GM12864 (cell line): ENCODE results near the gene MPPED1.

Experiments used
- DNase-seq: peaks from one replicate; pipeline ENCODE4 v3.0.0-alpha.2; 2011; ENCODE audit warnings: low read depth
- H3K4me3 ChIP-seq: 2 replicates; pipeline ENCODE4 v1.5.1; 2011; ENCODE audit warnings: mild to moderate bottlenecking, low read depth, low read length, control low read depth
- TF ChIP-seq, protein P1 (sequence below): IDR thresholded peaks from 2 replicates; pipeline ENCODE4 v1.5.1; 2011; ENCODE audit warnings: low read depth, mild to moderate bottlenecking, moderate library complexity, low read length, control low read depth, inconsistent platforms; ENCODE audit errors: missing control alignments

MPPED1 gene

DNA sequence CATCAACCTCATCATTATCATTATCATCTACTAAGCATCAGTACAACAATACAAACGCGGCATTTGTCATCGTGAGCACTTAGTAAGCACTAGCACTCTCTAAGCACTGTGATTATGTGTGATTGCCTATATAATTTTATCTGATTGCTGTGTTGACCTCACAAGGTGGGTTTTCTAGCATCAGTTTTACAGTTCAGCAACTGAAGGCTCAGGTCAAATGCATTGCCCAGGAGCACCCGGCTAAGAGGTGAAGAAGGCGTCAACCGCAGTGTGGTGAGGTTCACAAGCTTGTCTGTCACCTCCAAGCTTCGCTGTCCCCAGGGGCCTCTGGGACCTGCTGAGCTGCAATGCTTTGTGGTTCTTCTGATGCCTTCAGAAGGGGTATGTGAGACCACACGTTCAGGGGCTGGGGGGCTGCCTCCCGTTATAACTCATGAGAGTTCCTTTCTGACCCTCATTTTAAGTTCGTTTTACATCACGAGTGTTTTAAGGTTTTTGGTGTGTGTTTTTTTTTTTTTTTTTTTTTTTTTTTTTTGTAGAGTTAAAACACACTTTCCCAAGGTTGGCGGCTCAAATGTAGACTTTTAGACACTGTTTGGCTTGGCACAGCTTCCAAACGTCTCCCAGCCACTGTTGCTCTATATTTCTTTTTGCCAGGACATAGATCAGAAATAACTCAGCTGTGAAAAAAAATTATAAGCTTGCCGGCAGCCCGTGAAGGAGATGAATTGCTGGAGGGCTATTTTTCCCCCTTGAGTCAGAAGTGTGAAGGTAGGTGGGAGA is 34.9 kb upstream of the MPPED1 start:
- no peak overlapping the region for H3K4me3 ChIP-seq
- TF ChIP-seq, protein P1, sequence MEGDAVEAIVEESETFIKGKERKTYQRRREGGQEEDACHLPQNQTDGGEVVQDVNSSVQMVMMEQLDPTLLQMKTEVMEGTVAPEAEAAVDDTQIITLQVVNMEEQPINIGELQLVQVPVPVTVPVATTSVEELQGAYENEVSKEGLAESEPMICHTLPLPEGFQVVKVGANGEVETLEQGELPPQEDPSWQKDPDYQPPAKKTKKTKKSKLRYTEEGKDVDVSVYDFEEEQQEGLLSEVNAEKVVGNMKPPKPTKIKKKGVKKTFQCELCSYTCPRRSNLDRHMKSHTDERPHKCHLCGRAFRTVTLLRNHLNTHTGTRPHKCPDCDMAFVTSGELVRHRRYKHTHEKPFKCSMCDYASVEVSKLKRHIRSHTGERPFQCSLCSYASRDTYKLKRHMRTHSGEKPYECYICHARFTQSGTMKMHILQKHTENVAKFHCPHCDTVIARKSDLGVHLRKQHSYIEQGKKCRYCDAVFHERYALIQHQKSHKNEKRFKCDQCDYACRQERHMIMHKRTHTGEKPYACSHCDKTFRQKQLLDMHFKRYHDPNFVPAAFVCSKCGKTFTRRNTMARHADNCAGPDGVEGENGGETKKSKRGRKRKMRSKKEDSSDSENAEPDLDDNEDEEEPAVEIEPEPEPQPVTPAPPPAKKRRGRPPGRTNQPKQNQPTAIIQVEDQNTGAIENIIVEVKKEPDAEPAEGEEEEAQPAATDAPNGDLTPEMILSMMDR = no peak
- peak; percentile 86 for DNase-seq

- DNase-seq = no peak
- TF ChIP-seq, protein P1 = no peak
- H3K4me3 ChIP-seq = no peak overlapping the region
Observed at GRCh38 chr22:43377548-43377895, 34.3 kb upstream of the MPPED1 start.

GRCh38 chr22:43377896-43378704 is 33.7 kb upstream of the MPPED1 start:
- peak; percentile 93 for DNase-seq
- no peak overlapping the region; the same call in 1 of the 2 replicates for H3K4me3 ChIP-seq
- TF ChIP-seq, protein P1 = no peak

DNA sequence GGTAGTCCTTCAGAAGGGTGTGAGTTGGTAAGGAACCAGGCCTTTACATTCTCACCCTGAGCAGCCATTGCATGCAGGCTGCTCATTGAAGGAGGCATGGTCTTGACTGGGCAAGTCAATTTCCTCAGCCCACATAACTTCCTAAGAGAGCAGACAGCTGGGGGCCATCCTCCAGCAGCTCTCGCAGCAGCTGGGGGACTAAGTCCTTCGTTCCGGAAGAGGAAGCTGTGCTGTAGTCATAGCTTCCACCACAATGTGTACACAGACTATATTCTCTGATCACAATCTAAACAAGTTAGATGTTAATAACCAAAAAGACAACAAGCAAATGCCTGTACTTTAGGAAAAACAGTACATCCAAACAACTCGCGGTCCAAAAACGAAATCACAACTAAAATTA is 30.1 kb upstream of the MPPED1 start:
- DNase-seq = peak; percentile 77
- no peak overlapping the region for H3K4me3 ChIP-seq
- TF ChIP-seq, protein P1 = no peak

- H3K4me3 ChIP-seq = no peak overlapping the region
- DNase-seq = no peak
- TF ChIP-seq, protein P1 = no peak
Observed at GRCh38 chr22:43384863-43385262, 27.0 kb upstream of the MPPED1 start.

- H3K4me3 ChIP-seq = no peak overlapping the region
- TF ChIP-seq, protein P1 = peak; percentile 85
- DNase-seq = no peak
Observed at GRCh38 chr22:43385770-43386641, 25.8 kb upstream of the MPPED1 start.
